GM08714 (cell line): ENCODE results near the gene ZNF747.
"Not testable (repeated sequence)": the region's sequence is repeated elsewhere in the genome, so short reads cannot be mapped to it uniquely, and the experiment has no call there.

Experiments used
- H3K4me3 ChIP-seq: fragments of 200-500 bp; sonication (Bioruptor generic); 2 replicates; pipeline ENCODE4 v1.5.1; 2014; ENCODE audit warnings: mild to moderate bottlenecking, low read length, inconsistent platforms
- ZNF274 ChIP-seq: IDR thresholded peaks from 2 replicates; pipeline ENCODE4 v1.6.1; 2012; ENCODE audit warnings: mild to moderate bottlenecking, low read depth, low read length

Gene ZNF747

GRCh38 chr16:30548416-30549253 is 14.0 kb upstream of the ZNF747 start:
- H3K4me3 ChIP-seq, result no peak overlapping the region
- TF ChIP-seq ZNF274, result no peak

GRCh38 chr16:30546115-30546514 is 11.5 kb upstream of the ZNF747 start:
- no peak overlapping the region for H3K4me3 ChIP-seq
- no peak for TF ChIP-seq ZNF274

- no peak overlapping the region for H3K4me3 ChIP-seq
- no peak for TF ChIP-seq ZNF274
Measured at GRCh38 chr16:30543067-30543466, 8.4 kb upstream of the ZNF747 start.

- H3K4me3 ChIP-seq, result no peak overlapping the region
Measured at GRCh38 chr16:30541502-30542329, 7.1 kb upstream of the ZNF747 start.

GRCh38 chr16:30540916-30541464 is 6.3 kb upstream of the ZNF747 start:
- H3K4me3 ChIP-seq, result not testable (repeated sequence)

More at GRCh38 chr16:30541502-30542329, 7.1 kb upstream of the ZNF747 start:
- TF ChIP-seq ZNF274, result no peak

- H3K4me3 ChIP-seq, result not testable (repeated sequence)
Measured at GRCh38 chr16:30539986-30540526, 5.4 kb upstream of the ZNF747 start.

- H3K4me3 ChIP-seq, result no peak overlapping the region
- TF ChIP-seq ZNF274, result no peak
Measured at GRCh38 chr16:30539000-30539964, 4.6 kb upstream of the ZNF747 start.

- not testable (repeated sequence) for H3K4me3 ChIP-seq
Measured at GRCh38 chr16:30536391-30537024, 1.9 kb upstream of the ZNF747 start.

- TF ChIP-seq ZNF274, result no peak
Measured at GRCh38 chr16:30535777-30536190, 1.1 kb upstream of the ZNF747 start.

GRCh38 chr16:30535106-30535776 is 583 bp upstream of the ZNF747 start:
- no peak for TF ChIP-seq ZNF274
- H3K4me3 ChIP-seq, result peak overlapping the region; percentile 85

More at GRCh38 chr16:30535777-30536190, 1.1 kb upstream of the ZNF747 start:
- H3K4me3 ChIP-seq, result peak overlapping the region; percentile 85

GRCh38 chr16:30533748-30534367 is 800 bp downstream of the ZNF747 start:
- no peak for TF ChIP-seq ZNF274
- H3K4me3 ChIP-seq, result peak overlapping the region; percentile 85

GRCh38 chr16:30533146-30533522 is 1.5 kb downstream of the ZNF747 start:
- no peak for TF ChIP-seq ZNF274
- no peak overlapping the region for H3K4me3 ChIP-seq
